Measurements from ENCODE around the gene RILPL1.
"Not testable (repeated sequence)": the region's sequence is repeated elsewhere in the genome, so short reads cannot be mapped to it uniquely, and the experiment has no call there.

GRCh38 chr12:123535952-123536351 is 2.4 kb upstream of the RILPL1 start:
- not testable (repeated sequence) for TF ChIP-seq CTCF (conservative IDR thresholded peaks at IDR 0.05; ENCODE audit: low read depth, low read length); EZH2 (IDR thresholded peaks at IDR 0.05; ENCODE audit: low read length, unreplicated experiment); EZH2phosphoT487 (IDR thresholded peaks at IDR 0.05; ENCODE audit: borderline replicate concordance, low read length)

All from PC-3 (cell line).